K562 (cell line): Measurements from ENCODE around the gene PGP. TPM values are rescaled to one million over a fixed set of nuclear protein-coding genes. Genes with fewer than 3 reads are reported as not detected.
A peak's percentile ranks its signal among the peaks of the same experiment; 100 is the strongest.

Source experiments
- ATAC-seq: fragments of 200-7000 bp; cut with Tn5 transposase; 3 replicates; pipeline ENCODE4 v1.9.1; 2020; ENCODE audit warnings: moderate library complexity
- BruUV-seq: library from RNA; stranded (reverse); fragments of 400-500 nt; replicated peaks from 2 replicates; lab custom pipeline; 2021; lab: Mats Ljungman, UMichigan
- CTCF ChIA-PET: fragments of 300-600 bp; formaldehyde crosslinking; extraction: SDS; loops from one replicate; lab custom pipeline; 2021; ENCODE audit warnings: low intra/inter-chr PET ratio; lab: Yijun Ruan, JAX
- POLR2A ChIA-PET: fragments of 300-600, 350-650 bp; sonication (Branson Sonifier 250); formaldehyde crosslinking; extraction: SDS; loops from one replicate; lab custom pipeline; 2021; ENCODE audit warnings: antibody characterized with exemption, inconsistent platforms; lab: Yijun Ruan, JAX
- DNase-seq, 4 experiments: peaks; one replicate each; pipeline versions ENCODE4 v3.0.0 to v3.0.0-alpha.2; 2011 to 2018; ENCODE audit warnings: low spot score in 3 of 4, mixed read lengths in 3 of 4; ENCODE audit errors: extremely low read depth in 1 of 4
- FAIRE-seq: peaks from 2 replicates; lab custom pipeline; 2011; peaks lifted over from hg19 to GRCh38; lab: Jason Lieb, UNC
- H2AFZ ChIP-seq: 2 replicates; pipeline ENCODE4 v1.6.0; 2011; ENCODE audit warnings: low read depth, low read length, control low read depth, inconsistent platforms
- H3K27ac ChIP-seq: fragments of 200-600 bp; 3 replicates; pipeline ENCODE4 v1.8.0; 2011; ENCODE audit warnings: low read depth, mild to moderate bottlenecking, control low read depth, inconsistent platforms, low read length, moderate library complexity, mixed read lengths; ENCODE audit errors: extremely low read depth
- H3K27me3 ChIP-seq, 2 experiments: fragments of 300-600 bp in 1 of 2; 2 replicates in 1 of 2; 3 replicates in 1 of 2; pipeline versions ENCODE4 v1.6.0 to v1.8.0; 2011; ENCODE audit warnings: inconsistent platforms in 2 of 2, low read length in 2 of 2, mild to moderate bottlenecking in 1 of 2, mixed read lengths in 1 of 2, moderate library complexity in 1 of 2; ENCODE audit not compliant: control insufficient read depth in 2 of 2, insufficient read depth in 2 of 2
- H3K36me3 ChIP-seq: fragments of 300-600 bp; 3 replicates; pipeline ENCODE4 v1.8.0; 2011; ENCODE audit warnings: mild to moderate bottlenecking, low read length, inconsistent platforms; ENCODE audit not compliant: control insufficient read depth, insufficient read depth
- H3K4me1 ChIP-seq, 2 experiments: fragments of 200-600 bp in 1 of 2; replicated peaks in 1 of 2; 2 replicates in 1 of 2; 3 replicates in 1 of 2; pipeline versions ENCODE4 v1.5.1 to v1.8.0; 2011; ENCODE audit warnings: inconsistent platforms in 2 of 2, low read length in 2 of 2, mild to moderate bottlenecking in 1 of 2, mixed read lengths in 1 of 2, moderate library complexity in 1 of 2; ENCODE audit not compliant: control insufficient read depth in 2 of 2, insufficient read depth in 2 of 2
- H3K4me2 ChIP-seq: 2 replicates; pipeline ENCODE4 v1.6.1; 2011; ENCODE audit warnings: low read length, control low read depth, inconsistent platforms, mixed read lengths; ENCODE audit not compliant: insufficient read depth
- H3K4me3 ChIP-seq: fragments of 200-600 bp; sonication (generic), shearing (Covaris generic); 2 replicates; pipeline ENCODE4 v1.5.1; 2016; ENCODE audit warnings: control low read depth, inconsistent platforms
- H3K79me2 ChIP-seq: fragments of 200-600 bp; 3 replicates; pipeline ENCODE4 v1.8.0; 2011; ENCODE audit warnings: low read length, inconsistent platforms; ENCODE audit not compliant: control insufficient read depth, insufficient read depth
- H3K9ac ChIP-seq, 2 experiments: 2 replicates each; pipeline versions ENCODE4 v1.6.0 to v1.6.1; 2011; ENCODE audit warnings: low read depth in 2 of 2, low read length in 2 of 2, control low read depth in 1 of 2, inconsistent platforms in 1 of 2, mild to moderate bottlenecking in 1 of 2, mixed read lengths in 1 of 2; ENCODE audit not compliant: insufficient read depth in 1 of 2
- H3K9me1 ChIP-seq: one replicate; pipeline ENCODE4 v1.6.0; 2011; ENCODE audit warnings: inconsistent platforms, mild to moderate bottlenecking, low read length, moderate library complexity; ENCODE audit not compliant: control insufficient read depth, insufficient read depth
- H3K9me3 ChIP-seq: replicated peaks from 2 replicates; pipeline ENCODE4 v1.5.1; 2011; ENCODE audit warnings: low read depth, low read length, inconsistent platforms; ENCODE audit not compliant: control insufficient read depth, insufficient read depth
- H4K20me1 ChIP-seq: replicated peaks from 2 replicates; pipeline ENCODE4 v1.6.1; 2011; ENCODE audit warnings: low read length, inconsistent platforms, mixed read lengths; ENCODE audit not compliant: control insufficient read depth, insufficient read depth
- ARID3B ChIP-seq: fragments of 250-450 bp; sonication (Bioruptor Pico); IDR thresholded peaks from 2 replicates; pipeline ENCODE4 v1.4.0; 2020; ENCODE audit warnings: borderline replicate concordance
- ARNT ChIP-seq, 2 experiments: fragments of 450-650 bp; IDR thresholded peaks; 2 replicates each; pipeline ENCODE4 v1.6.1; 2016; ENCODE audit warnings: mild to moderate bottlenecking in 1 of 2
- CBFB ChIP-seq: sonication (generic); formaldehyde crosslinking; IDR thresholded peaks from 2 replicates; pipeline ENCODE4 v1.4.0; 2020; ENCODE audit warnings: mild to moderate bottlenecking, missing genetic modification reagents
- CHCHD3 ChIP-seq: fragments of 250-450 bp; sonication (Bioruptor Pico); IDR thresholded peaks from 2 replicates; pipeline ENCODE4 v2.1.2; 2022; ENCODE audit warnings: mild to moderate bottlenecking
- ETV6 ChIP-seq, 3 experiments: fragments of 150-350 bp in 1 of 3; sonication (generic) in 1 of 3; formaldehyde crosslinking in 1 of 3; IDR thresholded peaks; 2 replicates each; pipeline versions ENCODE4 v1.6.1 to v1.8.0; 2014 to 2022; ENCODE audit warnings: borderline replicate concordance in 2 of 3, low read depth in 2 of 3, antibody characterized with exemption in 1 of 3, low read length in 1 of 3, mild to moderate bottlenecking in 1 of 3, missing genetic modification reagents in 1 of 3
- HNRNPLL ChIP-seq: fragments of 200-400 bp; formaldehyde crosslinking; IDR thresholded peaks from 2 replicates; pipeline ENCODE4 v1.6.1; 2017; ENCODE audit warnings: low read length, low read depth, mild to moderate bottlenecking; ENCODE audit not compliant: poor library complexity, severe bottlenecking
- MED1 ChIP-seq: sonication (generic); formaldehyde crosslinking; IDR thresholded peaks from 2 replicates; pipeline ENCODE4 v1.8.1; 2023; ENCODE audit warnings: missing genetic modification reagents, borderline replicate concordance
- PREB ChIP-seq: sonication (generic); formaldehyde crosslinking; IDR thresholded peaks from 2 replicates; pipeline ENCODE4 v1.8.1; 2023; ENCODE audit warnings: mild to moderate bottlenecking, missing genetic modification reagents
- PURB ChIP-seq: sonication (generic); formaldehyde crosslinking; IDR thresholded peaks from 2 replicates; pipeline ENCODE4 v1.9.0; 2021; ENCODE audit warnings: low read depth, mild to moderate bottlenecking, missing genetic modification reagents
- U2AF2 ChIP-seq: fragments of 200-400 bp; formaldehyde crosslinking; optimal IDR thresholded peaks from 2 replicates; pipeline ENCODE3; 2017; ENCODE audit warnings: low read depth, mild to moderate bottlenecking, low read length
- ZC3H4 ChIP-seq: sonication (generic); formaldehyde crosslinking; IDR thresholded peaks from 2 replicates; pipeline ENCODE4 v1.9.0; 2021; ENCODE audit warnings: missing genetic modification reagents, borderline replicate concordance
- WGBS: fragments of 100-300 bp; shearing (Covaris generic); methylation state at CpG from one replicate; pipeline ENCODE4 v1.1.6; 2016; ENCODE audit warnings: low coverage, mixed read lengths; ENCODE audit not compliant: insufficient coverage; ENCODE audit errors: missing lambda C conversion rate; 5-methylcytosine and 5-hydroxymethylcytosine counted together
- in situ Hi-C: fragments of 300-500 bp; cut with MboI; formaldehyde crosslinking; loops from 4 replicates; pipeline ENCODE4 v1.15.0; 2018; ENCODE audit warnings: inconsistent platforms, mixed read lengths
- intact Hi-C: fragments of 100-400 bp; cut with micrococcal nuclease; formaldehyde crosslinking; loops from 2 replicates; pipeline ENCODE4 v1.14.2; 2022
- polyA plus RNA-seq, 8 experiments: library from polyadenylated mRNA; depleted of rRNA in 4 of 8; stranded (reverse) in 5 of 8; unstranded in 3 of 8; fragments of >200 nt; fragmentation: Nextera tagmentation in 2 of 8; fragmentation: Illumina TruSeq in 1 of 8; extraction: Ambion mirVana in 2 of 8; extraction: Trizol in 1 of 8; gene quantifications; 2 replicates each; pipeline versions ENCODE4 v1.2.1 to v1.2.3, GENCODE V29; 2011 to 2014; ENCODE audit warnings: inconsistent platforms in 1 of 8, missing spikeins in 1 of 8
- total RNA-seq, 7 experiments: library from RNA; depleted of rRNA in 6 of 7; stranded (reverse); fragments of >200 nt in 6 of 7; fragmentation: Illumina TruSeq in 2 of 7; extraction: Trizol in 2 of 7; gene quantifications; 2 replicates each; pipeline versions ENCODE4 v1.2.1 to v1.2.3, GENCODE V29; 2011 to 2021; ENCODE audit warnings: low replicate concordance in 1 of 7

PGP gene
- total and polyA plus RNA-seq, 9 of the 15 experiments (the other 6 are each of a cell fraction or from before 2014, with no cell fraction given) = 1.1 to 57.6 (median 19.6) TPM

GRCh38 chr16:2257726-2258125 is 43.1 kb upstream of the PGP start:
- ATAC-seq (no peak), FAIRE-seq (no peak), DNase-seq (no peak)
- TF ChIP-seq PREB (CRISPR knock-in tag) = no peak
- TF ChIP-seq ZC3H4 = no peak
- no peak for TF ChIP-seq CHCHD3
- no peak for TF ChIP-seq CBFB (CRISPR knock-in tag)
- no peak for TF ChIP-seq ARNT (IDR thresholded peaks at IDR 0.05)
- no peak for TF ChIP-seq U2AF2
- no peak for TF ChIP-seq PURB (CRISPR knock-in tag)
- TF ChIP-seq MED1 (CRISPR knock-in tag) = no peak
- TF ChIP-seq ETV6 (IDR thresholded peaks at IDR 0.05; ENCODE audit: borderline replicate concordance in 1 of 2, low read depth in 2 of 2, low read length in 1 of 2) = no peak
- no peak for TF ChIP-seq ETV6 (CRISPR knock-in tag; IDR thresholded peaks at IDR 0.05; ENCODE audit: borderline replicate concordance)
- no peak for TF ChIP-seq ARID3B (CRISPR knock-in tag)
- no peak for TF ChIP-seq HNRNPLL
- intact Hi-C loops = no loop called here
- Histone ChIP-seq H3K79me2 (peaks cover 30% of the 10 kb centered on the region), H2AFZ (no peak overlapping the region), H3K27ac (no peak overlapping the region), H3K36me3 (peaks cover 99% of the 10 kb centered on the region), H3K9me3 (no peaks in the 10 kb centered on the region), H3K27me3 (no peaks in the 10 kb centered on the region), H3K9me1 (no peaks in the 10 kb centered on the region), H3K4me2 (no peak overlapping the region), H3K4me1 (peaks cover 0 to 2% of the 10 kb centered on the region in 2 experiments; a peak in 1 of 5 replicates), H4K20me1 (peaks cover 2% of the 10 kb centered on the region; the same call in 1 of the 2 replicates), H3K9ac (0 out of 4 replicates have a peak overlapping the region, but pooled peaks of 1 of the 2 experiments have one; percentile 23), H3K4me3 (no peak overlapping the region)
- in situ Hi-C loops = no loop called here
- BruUV-seq = no TSS peak
- WGBS = 94% methylated on average over 6 of the region's 6 CpGs
- ChIA-PET CTCF (no interaction called here), POLR2A (interaction anchor here (0.5 to 3.4 kb wide), 6 partner anchors 8 to 293 kb away, joined by 3 to 14 read pairs (median 4); partner anchors contain the start of genes RNPS1 and RPS2)
